Measurements from ENCODE around the gene RAPGEF6. TPM values are rescaled to one million over a fixed set of nuclear protein-coding genes. Genes with fewer than 3 reads are reported as not detected.

The RAPGEF6 gene
- total RNA-seq, 4 donors from 2014 or later: 14.0 to 23.7 (median 17.9) TPM

- Histone ChIP-seq H3K27me3 (no peaks in the 10 kb centered on the region), H3K27ac (no peak overlapping the region), H3K9me3 (no peaks in the 10 kb centered on the region), H3K4me3 (no peak overlapping the region), H3K4me1 (no peaks in the 10 kb centered on the region), H3K36me3 (peaks cover 0 to 8% of the 10 kb centered on the region in 2 donors)
- TF ChIP-seq EP300 (IDR thresholded peaks at IDR 0.05) (no peak), POLR2AphosphoS5 (IDR thresholded peaks at IDR 0.05) (no peak), POLR2A (IDR thresholded peaks at IDR 0.05) (no peak), CTCF (IDR thresholded peaks at IDR 0.05) (no peak)
- ATAC-seq: no peak
Observed at GRCh38 chr5:131541071-131541470, 94.0 kb downstream of the RAPGEF6 start.

- 100% methylated on average over 1 of the region's 1 CpG; no CpG with 5 or more reads in 1 of the 2 donors for WGBS, 2 donors (ENCODE audit: low coverage in 1 of 2)
- H3K9me3 ChIP-seq: no peaks in the 10 kb centered on the region
- no peak for ATAC-seq
- H3K27me3 ChIP-seq: no peaks in the 10 kb centered on the region
- peaks cover 0 to 8% of the 10 kb centered on the region in 2 donors for H3K36me3 ChIP-seq
- H3K4me3 ChIP-seq: no peak overlapping the region
- no peak overlapping the region for H3K27ac ChIP-seq
- TF ChIP-seq EP300 (IDR thresholded peaks at IDR 0.05) (no peak), POLR2AphosphoS5 (IDR thresholded peaks at IDR 0.05) (no peak), POLR2A (IDR thresholded peaks at IDR 0.05) (no peak), CTCF (IDR thresholded peaks at IDR 0.05) (no peak)
- no peaks in the 10 kb centered on the region for H3K4me1 ChIP-seq
Observed at GRCh38 chr5:131539251-131539650, 95.8 kb downstream of the RAPGEF6 start.

GRCh38 chr5:131538177-131538593, 96.8 kb downstream of the RAPGEF6 start:
- no peaks in the 10 kb centered on the region for H3K27me3 ChIP-seq
- 95 to 97% methylated on average over 2 to 3 of the region's 3 CpGs for WGBS, 2 donors (ENCODE audit: low coverage in 1 of 2)
- TF ChIP-seq CTCF (IDR thresholded peaks at IDR 0.05): no peak
- H3K36me3 ChIP-seq: peaks cover 0 to 8% of the 10 kb centered on the region in 2 donors
- H3K9me3 ChIP-seq: no peaks in the 10 kb centered on the region
- ATAC-seq: no peak
- H3K27ac ChIP-seq: no peak overlapping the region
- H3K4me1 ChIP-seq: peaks cover 0 to 2% (median 0%) of the 10 kb centered on the region in 3 donors
- no peak overlapping the region for H3K4me3 ChIP-seq

GRCh38 chr5:131536850-131537448, 98.1 kb downstream of the RAPGEF6 start:
- WGBS, 2 donors (ENCODE audit: low coverage in 1 of 2): 67 to 75% methylated on average over 2 of the region's 2 CpGs
- peaks cover 0 to 14% (median 0%) of the 10 kb centered on the region in 3 donors for H3K4me1 ChIP-seq
- H3K4me3 ChIP-seq: no peak overlapping the region
- H3K27me3 ChIP-seq: no peaks in the 10 kb centered on the region
- no peak for ATAC-seq
- no peaks in the 10 kb centered on the region for H3K9me3 ChIP-seq
- peaks cover 0 to 8% of the 10 kb centered on the region in 2 donors for H3K36me3 ChIP-seq
- no peak for TF ChIP-seq POLR2AphosphoS5 (IDR thresholded peaks at IDR 0.05)
- no peak overlapping the region for H3K27ac ChIP-seq

- peaks cover 0 to 20% (median 0%) of the 10 kb centered on the region in 3 donors for H3K4me1 ChIP-seq
- peak overlapping the region in 1 of 4 donors; percentile 9 for H3K27ac ChIP-seq
- WGBS, 2 donors (ENCODE audit: low coverage in 1 of 2): 61 to 62% methylated on average over 6 of the region's 6 CpGs
- H3K4me3 ChIP-seq: no peak overlapping the region
- H3K36me3 ChIP-seq: peaks cover 0 to 8% of the 10 kb centered on the region in 2 donors
- TF ChIP-seq EP300 (IDR thresholded peaks at IDR 0.05) (no peak), CTCF (IDR thresholded peaks at IDR 0.05) (no peak), POLR2AphosphoS5 (IDR thresholded peaks at IDR 0.05) (no peak), POLR2A (IDR thresholded peaks at IDR 0.05) (no peak)
- ATAC-seq: no peak
- H3K27me3 ChIP-seq: no peaks in the 10 kb centered on the region
- H3K9me3 ChIP-seq: no peaks in the 10 kb centered on the region
Observed at GRCh38 chr5:131536211-131536826, 98.7 kb downstream of the RAPGEF6 start.
